SH-SY5Y (cell line): ENCODE results near the gene SLC43A1.

Source experiments
- GATA2 ChIP-seq: IDR thresholded peaks from 2 replicates; pipeline ENCODE4 v1.6.1; 2011; ENCODE audit warnings: mild to moderate bottlenecking, low read depth, low read length
- GATA3 ChIP-seq: IDR thresholded peaks from 2 replicates; pipeline ENCODE4 v1.6.1; 2011; ENCODE audit warnings: low read depth, mild to moderate bottlenecking, low read length, moderate library complexity

SLC43A1 gene

GRCh38 chr11:57512646-57513451, 2.7 kb downstream of the SLC43A1 start:
- TF ChIP-seq GATA2: no peak
- TF ChIP-seq GATA3: no peak

DNA sequence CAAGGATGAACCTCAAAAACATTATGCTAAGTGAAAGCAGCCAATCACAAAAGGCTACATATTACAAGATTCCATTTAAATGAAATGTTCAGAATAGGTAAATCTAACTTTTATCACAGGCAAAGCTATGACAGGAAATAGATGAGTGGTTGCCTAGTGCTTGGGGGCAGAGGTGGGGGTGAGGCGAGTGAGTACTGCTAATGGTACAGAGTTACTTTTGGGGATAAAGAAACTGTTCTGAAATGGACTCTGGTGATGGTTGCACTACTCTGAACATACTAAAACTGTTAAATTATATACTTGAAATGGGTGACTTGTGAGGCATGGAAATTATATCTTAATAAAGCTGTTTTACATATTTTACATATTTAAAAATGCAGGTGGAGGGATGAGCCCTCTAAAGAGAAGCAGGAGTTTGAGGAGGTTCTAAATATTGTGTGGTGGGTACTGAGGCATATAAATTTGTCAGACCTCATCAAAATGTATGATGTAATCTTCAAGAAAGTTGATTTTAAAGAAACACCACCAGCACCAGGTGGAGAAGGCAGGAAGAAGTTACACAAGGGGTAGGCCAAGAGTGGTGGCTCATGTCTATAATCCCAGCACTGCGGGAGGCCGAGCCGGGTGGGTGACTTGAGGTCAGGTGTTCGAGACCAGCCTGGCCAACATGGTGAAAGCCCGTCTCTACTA, 3.6 kb downstream of the SLC43A1 start:
- TF ChIP-seq GATA3 (no peak), GATA2 (no peak)

GRCh38 chr11:57508341-57509170, 6.9 kb downstream of the SLC43A1 start:
- TF ChIP-seq GATA3 (no peak), GATA2 (no peak)

DNA sequence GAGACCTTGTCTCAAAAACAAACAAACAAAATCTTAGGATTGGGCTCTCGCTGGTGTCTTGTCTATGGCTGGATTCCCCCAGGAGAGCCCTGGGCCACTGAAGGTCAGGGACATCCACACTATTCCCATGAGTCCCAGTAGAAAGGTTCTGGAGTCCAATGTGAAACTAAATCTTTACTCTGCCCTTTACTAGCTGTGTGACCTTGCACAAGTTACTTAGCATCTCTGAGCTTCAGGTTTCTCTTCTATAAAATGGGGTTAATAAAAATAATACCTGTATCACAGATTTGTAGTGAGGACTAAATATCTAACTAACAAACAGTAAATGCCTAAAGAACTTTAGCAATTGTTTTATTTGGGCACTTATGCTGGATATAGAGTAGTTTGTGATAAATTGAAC, 9.0 kb downstream of the SLC43A1 start:
- TF ChIP-seq GATA3 (no peak), GATA2 (no peak)

- TF ChIP-seq GATA3 (no peak), GATA2 (no peak)
These were observed 11.0 kb downstream of the SLC43A1 start for GRCh38 chr11:57504511-57504910.

- TF ChIP-seq GATA3: no peak
- TF ChIP-seq GATA2: no peak
These were observed 12.6 kb downstream of the SLC43A1 start for GRCh38 chr11:57502870-57503269.

- no peak for TF ChIP-seq GATA3
- TF ChIP-seq GATA2: no peak
These were observed 13.1 kb downstream of the SLC43A1 start for GRCh38 chr11:57502376-57502775.

DNA sequence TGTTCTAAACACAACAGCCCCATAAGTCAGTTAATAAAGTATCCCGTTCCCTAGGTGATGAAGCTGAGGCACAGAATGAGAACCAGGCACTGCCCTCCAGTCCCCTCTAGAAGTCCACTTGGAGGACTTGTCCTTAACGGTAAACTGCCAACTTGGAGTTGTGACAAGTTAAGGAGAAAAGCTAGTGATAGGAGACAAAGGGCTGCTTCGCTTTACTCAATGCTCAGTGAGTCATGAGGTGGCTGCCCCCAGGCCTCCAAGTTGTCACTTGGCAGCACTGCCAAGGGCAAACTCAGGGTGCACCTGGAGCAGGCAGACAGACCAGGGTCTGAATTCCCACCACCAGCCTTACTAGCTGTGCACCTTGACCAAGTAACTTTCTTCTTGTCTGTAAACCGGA, 13.5 kb downstream of the SLC43A1 start:
- TF ChIP-seq GATA2: no peak
- TF ChIP-seq GATA3: no peak

DNA sequence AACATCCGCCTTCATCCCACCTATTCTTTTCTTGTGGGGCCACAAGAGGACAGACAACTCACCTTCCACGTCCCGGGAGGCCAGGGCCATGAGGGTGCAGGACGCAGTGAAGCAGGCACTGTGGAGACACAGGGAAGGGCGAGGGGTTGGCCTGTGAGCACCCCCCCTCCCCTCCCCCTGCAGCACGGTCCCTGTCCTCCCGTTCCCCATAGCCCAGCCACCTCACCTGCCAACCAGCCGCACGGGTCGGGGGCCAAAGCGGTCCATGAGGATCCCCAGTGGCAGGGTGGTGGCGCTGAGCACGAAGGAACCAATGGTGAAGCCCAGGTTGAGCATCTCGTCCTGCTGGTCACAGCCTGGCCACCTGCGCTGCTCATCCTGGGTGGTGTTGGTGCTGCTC, 14.6 kb downstream of the SLC43A1 start:
- TF ChIP-seq GATA2: no peak
- no peak for TF ChIP-seq GATA3

- TF ChIP-seq GATA2 (no peak), GATA3 (no peak)
These were observed 15.0 kb downstream of the SLC43A1 start for GRCh38 chr11:57500515-57500914.

DNA sequence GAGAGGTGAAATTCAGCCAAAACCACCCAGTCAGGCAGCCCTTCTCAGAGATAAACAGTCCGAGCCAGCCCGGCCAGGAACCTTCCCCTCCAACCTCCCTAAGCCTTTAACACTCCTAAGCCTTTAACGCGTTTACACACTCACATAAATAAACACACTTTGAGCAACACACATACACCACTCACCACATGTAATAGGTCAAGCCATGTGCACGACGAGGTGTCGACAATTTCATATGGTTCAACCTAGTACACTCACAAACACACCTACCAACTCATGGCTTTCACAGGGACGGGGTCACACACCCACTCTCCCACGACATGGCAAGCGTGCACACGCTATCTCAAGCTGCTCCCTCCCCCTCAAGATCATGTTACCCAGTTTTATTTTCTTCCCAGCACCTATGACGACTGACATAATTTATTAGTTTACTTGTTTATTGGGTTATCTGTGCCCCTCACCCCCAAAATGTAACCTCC, 15.5 kb downstream of the SLC43A1 start:
- TF ChIP-seq GATA2: no peak

- TF ChIP-seq GATA3 (no peak), GATA2 (no peak)
These were observed 16.0 kb downstream of the SLC43A1 start for GRCh38 chr11:57499413-57499982.

GRCh38 chr11:57498540-57498939, 17.0 kb downstream of the SLC43A1 start:
- no peak for TF ChIP-seq GATA3
- TF ChIP-seq GATA2: no peak

DNA sequence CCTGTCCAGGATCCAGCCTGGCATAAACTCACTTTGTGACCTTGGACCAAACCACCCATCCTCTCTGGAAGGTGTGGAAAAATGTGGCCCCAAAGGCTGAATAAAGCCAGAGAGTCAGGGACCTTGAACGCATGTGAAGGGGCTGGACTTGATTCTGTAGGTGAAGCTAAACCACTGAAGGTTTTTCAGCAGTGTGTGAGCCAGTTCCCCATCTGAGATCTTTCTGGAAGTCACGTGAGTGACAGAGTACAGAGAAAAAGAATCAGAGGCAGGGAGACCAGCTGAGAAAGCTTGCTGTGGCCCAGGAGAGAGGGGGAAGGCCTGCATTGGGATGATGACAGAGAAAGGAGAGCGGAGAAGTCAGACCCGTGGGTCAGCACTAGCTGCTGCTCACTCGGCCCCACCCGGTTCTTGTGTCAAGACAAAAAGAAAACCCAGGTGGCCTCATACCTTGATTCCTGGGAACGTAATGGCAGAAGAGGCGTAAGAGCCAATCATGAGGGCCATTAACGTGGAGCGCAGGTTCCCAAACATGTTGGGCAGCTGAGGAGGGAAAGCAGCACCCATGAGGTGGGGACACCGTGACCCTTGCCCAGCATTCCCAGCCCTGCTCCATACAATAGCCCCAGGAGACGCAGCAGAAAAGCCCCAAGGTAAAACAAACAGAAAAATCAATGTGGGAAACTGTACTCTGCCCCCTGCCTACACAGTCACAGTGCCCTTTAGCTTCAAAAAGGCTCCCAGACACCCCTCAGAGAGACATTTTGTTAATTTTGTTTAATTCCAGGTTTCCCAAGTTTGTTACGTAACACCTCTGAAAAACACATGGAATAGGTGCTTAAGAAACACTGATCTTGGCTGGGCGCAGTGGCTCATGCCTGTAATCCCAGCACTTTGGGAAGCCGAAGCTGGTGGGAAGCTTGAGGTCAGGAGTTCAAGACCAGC, 17.9 kb downstream of the SLC43A1 start:
- TF ChIP-seq GATA2 (no peak), GATA3 (no peak)
